ENCODE results near the gene ZBTB43.

- TF ChIP-seq POLR2AphosphoS5 (IDR thresholded peaks at IDR 0.05; ENCODE audit: insufficient read depth in 1 of 2, low read depth in 1 of 2): no peak
- no peak for TF ChIP-seq POLR2A (IDR thresholded peaks at IDR 0.05)
- no peak for TF ChIP-seq CTCF (IDR thresholded peaks at IDR 0.05)
Observed at GRCh38 chr9:126838055-126838811, 33.4 kb downstream of the ZBTB43 start.

Data from vagina (tissue), 2 donors.